AG04450 (cell line): ENCODE data around the gene DOCK6. TPM values are rescaled to one million over a fixed set of nuclear protein-coding genes. Genes with fewer than 3 reads are reported as not detected.

Source experiments
- CTCF ChIA-PET: fragments of 300-600, 350-600 bp; formaldehyde crosslinking; extraction: SDS; loops from one replicate; lab custom pipeline; 2022; ENCODE audit warnings: antibody characterized with exemption, inconsistent platforms; lab: Charles Lee
- POLR2A ChIA-PET: fragments of 350-600 bp; formaldehyde crosslinking; extraction: SDS; loops from one replicate; lab custom pipeline; 2021; ENCODE audit warnings: antibody characterized with exemption, inconsistent platforms; lab: Yijun Ruan, JAX
- DNase-seq: peaks from one replicate; pipeline ENCODE4 v3.0.0-alpha.2; 2011; ENCODE audit warnings: low read depth, low spot score
- H3K27ac ChIP-seq: one replicate; pipeline ENCODE4 v1.5.1; 2012; ENCODE audit warnings: low read depth, low read length, control low read depth
- H3K27me3 ChIP-seq: one replicate; pipeline ENCODE4 v1.6.0; 2012; ENCODE audit warnings: low read length; ENCODE audit not compliant: control insufficient read depth, insufficient read depth
- H3K4me3 ChIP-seq: 2 replicates; pipeline ENCODE4 v1.5.1; 2011; ENCODE audit warnings: mild to moderate bottlenecking, low read depth, low read length, control low read depth
- H3K9me3 ChIP-seq: 2 replicates; pipeline ENCODE4 v1.5.1; 2012; ENCODE audit warnings: low read length; ENCODE audit not compliant: control insufficient read depth, insufficient read depth
- CTCF ChIP-seq: IDR thresholded peaks from 2 replicates; pipeline ENCODE4 v1.5.1; 2011; ENCODE audit warnings: low read depth, low read length, control low read depth, inconsistent platforms
- polyA plus RNA-seq: library from polyadenylated mRNA; depleted of rRNA; stranded (reverse); fragments of >200 nt; gene quantifications from 2 replicates; pipeline ENCODE4 v1.2.3, GENCODE V29; 2011

The DOCK6 gene
- polyA plus RNA-seq, 1 experiment: 8.9 TPM

- no peak for DNase-seq
- Histone ChIP-seq H3K27me3 (no peaks in the 10 kb centered on the region), H3K4me3 (no peak overlapping the region), H3K9me3 (no peaks in the 10 kb centered on the region), H3K27ac (no peak overlapping the region)
- ChIA-PET POLR2A (no interaction called here), CTCF (no interaction called here)
- TF ChIP-seq CTCF: no peak
Observed at GRCh38 chr19:11210656-11210928, 51.7 kb downstream of the DOCK6 start.

GRCh38 chr19:11209839-11210655 lies 52.3 kb downstream of the DOCK6 start:
- DNase-seq: no peak
- ChIA-PET CTCF (no interaction called here), POLR2A (no interaction called here)
- TF ChIP-seq CTCF: no peak
- no peak overlapping the region for H3K27ac ChIP-seq
- no peak overlapping the region for H3K4me3 ChIP-seq
- no peaks in the 10 kb centered on the region for H3K9me3 ChIP-seq
- H3K27me3 ChIP-seq: no peaks in the 10 kb centered on the region

- ChIA-PET POLR2A (interaction anchor here (0.7 kb wide), 1 partner anchor 66 kb away, joined by 5 read pairs; no protein-coding TSS in a partner anchor), CTCF (no interaction called here)
- Histone ChIP-seq H3K27me3 (no peaks in the 10 kb centered on the region), H3K27ac (no peak overlapping the region), H3K4me3 (no peak overlapping the region), H3K9me3 (no peaks in the 10 kb centered on the region)
- DNase-seq: no peak
- no peak for TF ChIP-seq CTCF
Observed at GRCh38 chr19:11208561-11209471, 53.5 kb downstream of the DOCK6 start.

- CTCF ChIA-PET: interaction anchor here (0.6 to 2.9 kb wide), 5 partner anchors 52 to 80 kb away, joined by 3 to 16 read pairs (median 5); no protein-coding TSS in a partner anchor
- Histone ChIP-seq H3K4me3 (no peak overlapping the region), H3K27ac (no peak overlapping the region), H3K27me3 (no peaks in the 10 kb centered on the region), H3K9me3 (no peaks in the 10 kb centered on the region)
- no peak for TF ChIP-seq CTCF
- DNase-seq: no peak
- POLR2A ChIA-PET: no interaction called here
Observed at GRCh38 chr19:11205939-11206570, 56.3 kb downstream of the DOCK6 start.
